HG02623 (cell line): Measurements from ENCODE around the gene BANP.
"Not testable (repeated sequence)": the region's sequence is repeated elsewhere in the genome, so short reads cannot be mapped to it uniquely, and the experiment has no call there.

ENCODE experiments used
- ATAC-seq: cut with Tn5 transposase; IDR thresholded peaks from one replicate; pipeline ENCODE4 v1.9.1; 2021; ENCODE audit warnings: moderate library complexity; ENCODE audit not compliant: unreplicated experiment

BANP gene

GRCh38 chr16:88026964-88027938 lies 76.0 kb downstream of the BANP start:
- no peak for ATAC-seq

DNA sequence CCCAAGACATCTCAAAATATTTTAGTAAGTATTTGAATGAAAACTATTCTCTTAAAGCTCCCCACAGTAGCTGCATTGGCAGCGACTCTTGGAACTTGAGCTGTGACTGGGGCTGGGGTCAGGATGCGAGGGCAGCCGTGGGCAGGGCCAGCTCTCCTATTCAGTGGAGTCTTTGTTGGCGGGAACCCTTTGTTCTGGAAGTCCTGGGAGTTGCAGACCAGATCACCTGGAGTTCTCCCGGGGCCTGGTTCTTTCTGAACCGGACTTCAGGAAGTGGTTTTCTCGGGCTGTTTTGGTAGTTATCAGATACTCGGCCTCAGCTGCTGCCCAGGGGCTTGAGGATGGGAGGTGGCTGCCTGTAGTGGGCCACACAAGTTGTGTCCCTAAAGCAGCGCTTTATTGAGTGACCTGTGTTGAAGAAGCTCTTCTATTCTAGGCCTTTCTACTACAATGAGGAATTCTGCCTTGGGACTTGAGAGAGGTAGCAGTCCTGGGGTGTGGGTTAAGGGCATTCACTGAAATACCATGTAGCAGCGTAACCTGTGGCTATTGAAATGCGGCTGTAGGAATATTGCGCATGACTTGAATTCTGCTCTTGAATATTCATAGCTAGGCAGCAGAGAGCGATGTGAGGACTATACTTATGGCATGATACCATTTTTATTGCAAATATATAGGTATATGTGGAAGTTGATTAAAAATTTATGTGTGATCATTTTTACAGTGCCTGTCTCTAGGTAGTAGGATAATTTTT lies 77.1 kb downstream of the BANP start:
- not testable (repeated sequence) for ATAC-seq

GRCh38 chr16:88030498-88030897 lies 79.3 kb downstream of the BANP start:
- ATAC-seq = no peak

DNA sequence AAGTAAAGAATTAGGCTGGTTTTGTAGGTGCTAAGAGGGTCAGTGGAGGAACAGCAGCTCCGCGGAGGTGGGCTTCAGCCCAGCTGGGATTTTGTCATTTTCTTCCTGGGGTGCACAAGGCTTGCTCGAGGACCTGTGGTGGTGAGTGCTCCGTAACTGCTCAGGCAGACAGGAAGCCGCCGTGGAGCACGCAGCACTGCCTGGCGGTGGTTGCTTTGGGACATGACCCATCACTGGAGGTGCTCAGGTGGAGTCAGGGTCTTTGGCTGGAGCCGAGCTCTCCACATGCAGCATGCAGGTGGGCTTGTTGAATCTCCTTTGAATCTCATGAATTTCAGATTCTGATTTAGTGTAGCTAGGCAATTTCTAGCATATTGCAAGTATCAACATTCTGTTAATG lies 79.7 kb downstream of the BANP start:
- ATAC-seq = not testable (repeated sequence)

DNA sequence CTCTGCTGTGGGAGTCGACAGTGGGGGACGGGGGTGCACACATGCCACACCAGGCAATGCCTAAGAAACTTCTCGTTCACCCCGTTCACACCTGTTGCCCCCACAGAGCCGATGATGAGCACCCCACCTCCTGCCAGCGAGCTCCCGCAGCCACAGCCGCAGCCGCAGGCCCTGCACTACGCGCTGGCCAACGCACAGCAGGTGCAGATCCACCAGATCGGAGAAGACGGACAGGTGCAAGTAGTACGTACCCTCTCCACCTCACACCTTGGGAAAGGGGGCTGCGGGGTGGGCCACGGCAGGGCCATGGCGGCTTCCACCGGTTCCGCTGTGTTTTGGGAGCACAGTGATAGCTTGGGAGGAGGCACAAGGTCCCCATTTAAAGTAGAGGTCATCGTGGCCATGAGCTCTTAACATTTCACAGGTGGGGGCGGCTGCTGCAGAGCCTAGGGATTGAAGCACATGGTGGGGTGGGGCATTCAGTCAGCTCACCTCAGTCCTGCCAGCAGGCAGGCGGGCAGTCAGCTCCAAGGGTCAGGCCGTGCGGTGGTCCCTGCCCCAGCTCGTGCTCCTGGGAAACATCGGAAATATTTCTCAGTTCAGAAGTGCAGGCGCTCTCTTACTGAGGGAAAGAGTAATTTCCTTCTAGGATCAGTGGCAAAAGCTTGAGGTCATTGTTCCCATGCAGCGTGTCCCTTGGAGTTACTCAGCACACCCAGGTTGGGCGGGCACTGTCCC lies 81.9 kb downstream of the BANP start:
- not testable (repeated sequence) for ATAC-seq

DNA sequence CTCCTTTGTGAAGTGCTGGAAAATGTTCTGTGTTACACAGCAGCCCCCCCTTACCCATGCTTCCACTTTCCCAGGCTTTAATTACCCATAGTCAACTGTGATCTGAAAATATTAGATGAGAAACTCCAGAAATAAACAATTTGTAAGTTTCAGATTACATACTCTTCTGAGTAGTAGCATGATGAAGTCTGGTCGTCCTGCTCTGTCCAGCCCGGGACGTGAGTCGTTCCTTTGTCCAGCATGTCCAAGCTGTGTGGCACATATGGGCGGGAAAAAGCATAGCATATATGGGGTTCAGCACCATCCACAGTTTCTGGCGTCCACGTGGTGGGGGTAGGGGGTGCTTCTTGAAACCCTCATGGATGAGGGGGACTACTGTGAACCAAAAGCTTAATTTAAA lies 83.5 kb downstream of the BANP start:
- ATAC-seq = no peak

- no peak for ATAC-seq
Observed at GRCh38 chr16:88035292-88035691, 84.1 kb downstream of the BANP start.

DNA sequence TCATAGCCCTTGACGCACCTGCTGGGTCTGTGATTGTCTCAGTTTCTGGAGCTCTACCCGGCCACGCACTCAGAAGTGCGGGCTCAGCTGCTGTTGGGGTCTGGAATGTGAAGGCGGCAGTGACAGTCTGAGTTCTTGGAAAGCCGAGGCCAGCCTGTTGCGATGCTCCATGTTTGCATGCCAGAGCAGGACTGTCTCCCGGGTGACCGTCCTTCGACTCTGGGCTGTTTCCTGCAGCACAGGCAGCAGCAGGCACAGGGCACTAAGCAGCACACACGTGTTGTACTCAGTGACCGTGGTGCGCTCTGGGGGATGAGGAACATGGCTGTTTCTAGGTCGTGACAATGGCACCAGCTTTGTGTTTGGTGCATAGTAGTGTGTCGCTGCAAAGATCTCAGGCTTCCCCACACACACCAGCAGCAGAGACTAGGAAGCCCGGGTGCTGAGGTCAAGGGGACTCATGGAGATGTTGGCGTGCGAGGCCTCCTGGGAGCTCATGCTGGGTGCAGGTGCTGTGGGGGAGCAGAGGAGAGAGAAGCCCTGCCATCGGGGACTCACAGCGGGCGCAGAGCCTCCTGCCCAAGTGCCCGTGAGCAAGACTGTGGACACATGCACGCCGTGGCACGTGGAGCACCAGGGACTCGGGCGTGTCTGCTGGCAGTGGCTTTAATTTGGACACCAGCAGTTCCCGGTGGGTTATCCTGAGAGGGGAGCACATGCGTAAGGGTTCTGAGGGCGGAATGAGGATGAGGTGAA lies 84.8 kb downstream of the BANP start:
- ATAC-seq = not testable (repeated sequence)

- ATAC-seq = not testable (repeated sequence)
Observed at GRCh38 chr16:88036640-88036996, 85.4 kb downstream of the BANP start.

DNA sequence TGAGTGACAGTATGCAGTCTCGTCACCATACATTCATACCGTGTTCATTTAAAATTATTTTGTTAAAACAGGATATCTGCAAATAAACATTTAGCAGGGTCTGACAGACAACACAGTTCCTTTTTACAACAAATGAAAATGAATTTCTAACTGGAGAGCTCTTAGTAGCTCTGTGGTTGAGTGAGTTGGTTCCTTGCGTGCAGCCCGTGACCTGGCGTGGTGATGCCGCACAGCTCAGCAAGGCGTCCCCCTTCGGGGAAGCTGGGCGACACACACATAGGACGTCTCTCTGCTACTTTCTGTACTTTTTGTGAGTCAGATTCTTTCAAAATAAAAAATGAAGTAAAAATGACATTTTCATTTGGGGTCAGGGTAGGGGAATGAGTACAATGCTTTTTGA lies 86.1 kb downstream of the BANP start:
- not testable (repeated sequence) for ATAC-seq

- not testable (repeated sequence) for ATAC-seq
Observed at GRCh38 chr16:88037876-88038525, 86.8 kb downstream of the BANP start.

DNA sequence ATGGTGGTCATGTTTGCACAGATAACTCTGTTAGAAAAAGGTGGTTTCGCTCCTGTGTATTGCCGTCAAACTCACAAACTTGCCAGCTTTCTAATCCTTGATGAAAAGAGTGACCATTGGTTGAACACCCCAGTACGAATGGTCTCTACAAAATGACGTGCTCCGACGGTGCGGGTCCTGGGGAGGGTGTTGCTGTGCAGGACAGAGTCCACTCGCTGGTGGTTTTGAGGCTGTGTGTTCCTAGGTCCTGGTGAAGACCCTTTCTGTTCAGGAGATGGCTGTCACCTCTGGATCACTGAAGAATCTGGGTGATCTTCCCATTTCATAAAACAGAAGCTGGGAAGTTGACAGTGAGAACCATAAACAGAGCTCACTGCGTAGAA lies 87.3 kb downstream of the BANP start:
- ATAC-seq = not testable (repeated sequence)

GRCh38 chr16:88039591-88039990 lies 88.4 kb downstream of the BANP start:
- no peak for ATAC-seq

- not testable (repeated sequence) for ATAC-seq
Observed at GRCh38 chr16:88040196-88040876, 89.1 kb downstream of the BANP start.

DNA sequence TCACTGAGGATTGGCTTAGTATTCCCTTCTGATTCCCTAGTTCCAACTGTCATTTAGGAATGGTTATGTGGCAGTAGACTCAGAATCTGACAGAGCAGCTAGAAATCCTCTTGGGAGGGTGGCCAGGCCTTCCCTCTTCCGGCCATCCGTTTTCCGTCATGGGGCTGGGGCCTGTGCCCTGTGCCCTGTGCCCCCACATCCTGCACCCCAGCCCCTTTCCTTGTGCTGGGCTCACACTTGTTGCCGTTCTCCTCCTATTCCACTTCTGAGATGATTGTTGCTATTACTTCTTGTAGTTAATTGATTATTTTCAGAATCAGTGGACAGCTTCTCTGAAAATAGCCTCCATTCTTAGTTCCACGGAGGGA lies 89.6 kb downstream of the BANP start:
- ATAC-seq = not testable (repeated sequence)

- ATAC-seq = not testable (repeated sequence)
Observed at GRCh38 chr16:88041506-88041905, 90.3 kb downstream of the BANP start.

- not testable (repeated sequence) for ATAC-seq
Observed at GRCh38 chr16:88041986-88042562, 90.8 kb downstream of the BANP start.

DNA sequence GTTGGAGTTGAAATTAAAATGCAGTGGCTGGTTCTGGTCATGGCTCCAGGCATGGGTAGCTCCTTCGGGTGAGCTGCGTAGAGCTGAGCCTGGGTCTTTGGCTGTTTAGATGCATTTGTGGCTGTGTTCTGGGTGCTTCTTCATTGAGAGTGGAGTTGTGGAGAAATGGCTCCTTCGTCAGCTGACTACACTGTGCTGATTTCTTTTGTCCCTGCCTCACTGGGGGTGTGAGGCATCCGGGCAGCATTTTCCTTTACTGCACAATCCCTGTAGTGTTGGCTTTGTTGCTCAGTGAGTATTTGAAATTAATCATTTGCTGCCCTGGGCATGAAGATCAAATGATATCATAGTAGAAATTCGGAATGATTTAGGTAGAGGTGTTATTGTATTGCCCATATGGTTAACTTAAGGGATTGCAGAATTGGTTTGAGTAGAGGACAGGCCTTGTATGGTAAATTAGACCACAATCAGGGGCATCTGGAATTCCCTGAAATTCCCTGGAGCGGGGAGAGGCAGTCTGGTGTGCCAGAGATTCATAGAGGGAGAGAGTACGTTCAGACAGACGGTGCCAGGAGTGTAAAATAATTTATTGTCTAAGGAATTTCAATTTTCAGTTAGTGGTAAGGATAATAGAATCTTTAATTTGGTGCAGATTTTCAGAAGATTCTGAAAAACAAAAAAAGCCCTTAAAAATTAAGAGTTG lies 92.1 kb downstream of the BANP start:
- not testable (repeated sequence) for ATAC-seq
